GM18519 (cell line): Measurements from ENCODE around the gene MRPL10.
"Not testable (repeated sequence)": the region's sequence is repeated elsewhere in the genome, so short reads cannot be mapped to it uniquely, and the experiment has no call there.

Source experiments
- ATAC-seq: cut with Tn5 transposase; IDR thresholded peaks from one replicate; pipeline ENCODE4 v1.9.1; 2021; ENCODE audit warnings: mild to moderate bottlenecking, moderate library complexity; ENCODE audit not compliant: unreplicated experiment, low FRiP score

MRPL10 gene

DNA sequence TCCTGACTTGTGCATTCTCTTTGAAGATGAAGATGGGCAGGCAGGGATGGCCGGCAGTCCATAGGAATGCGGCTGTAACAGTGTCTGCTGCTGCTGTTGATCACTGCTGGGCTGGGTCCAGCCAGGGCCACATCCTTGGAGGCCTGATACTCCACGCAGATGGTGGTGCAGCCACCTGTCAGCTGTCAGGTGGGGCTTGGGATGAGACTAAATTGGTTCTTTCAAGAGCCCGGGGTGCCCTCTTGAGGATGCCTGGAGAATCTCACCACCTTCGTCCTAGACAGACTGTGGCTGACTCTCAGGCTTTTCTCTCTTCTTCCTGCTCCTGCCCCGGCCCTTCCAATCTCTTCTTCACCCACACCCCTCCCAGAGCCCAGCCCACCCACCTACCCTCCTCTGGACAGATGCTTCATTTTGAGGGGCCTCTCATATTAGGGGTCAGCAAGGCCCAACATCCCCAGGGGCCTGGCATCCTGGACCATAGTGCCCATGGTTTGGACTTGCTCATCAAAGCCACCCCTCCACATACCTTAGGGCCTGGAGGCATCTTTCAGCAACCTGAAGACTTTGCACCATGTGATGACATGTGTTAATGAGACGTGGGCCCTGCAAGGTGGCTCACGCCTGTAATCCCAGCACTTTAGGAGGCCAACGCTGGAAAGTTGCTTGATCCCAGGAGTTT is 28.9 kb downstream of the MRPL10 start:
- no peak for ATAC-seq

- ATAC-seq = no peak
Observed at GRCh38 chr17:47801906-47802305, 29.4 kb downstream of the MRPL10 start.

- no peak for ATAC-seq
Observed at GRCh38 chr17:47801176-47801765, 30.1 kb downstream of the MRPL10 start.

- no peak for ATAC-seq
Observed at GRCh38 chr17:47800686-47801085, 30.7 kb downstream of the MRPL10 start.

DNA sequence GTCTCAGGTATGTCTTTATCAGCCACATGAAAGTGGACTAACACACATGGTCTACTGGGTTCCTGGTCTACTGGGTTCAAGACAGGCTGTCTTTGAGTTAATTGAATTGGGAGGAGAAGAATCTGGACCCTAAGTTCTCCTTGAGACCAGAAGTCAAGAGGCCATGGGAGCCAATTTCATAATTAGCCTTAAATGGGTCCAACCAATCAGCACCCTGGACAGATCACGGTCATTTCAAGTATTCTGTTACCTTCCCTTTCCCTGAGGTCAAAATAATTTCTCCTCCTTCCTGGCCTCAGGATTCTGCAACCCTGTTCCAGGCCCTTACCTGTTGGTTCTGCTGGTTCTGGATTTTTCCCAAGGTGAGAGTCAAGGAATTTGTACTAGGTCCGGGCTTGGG is 33.5 kb downstream of the MRPL10 start:
- ATAC-seq = no peak

DNA sequence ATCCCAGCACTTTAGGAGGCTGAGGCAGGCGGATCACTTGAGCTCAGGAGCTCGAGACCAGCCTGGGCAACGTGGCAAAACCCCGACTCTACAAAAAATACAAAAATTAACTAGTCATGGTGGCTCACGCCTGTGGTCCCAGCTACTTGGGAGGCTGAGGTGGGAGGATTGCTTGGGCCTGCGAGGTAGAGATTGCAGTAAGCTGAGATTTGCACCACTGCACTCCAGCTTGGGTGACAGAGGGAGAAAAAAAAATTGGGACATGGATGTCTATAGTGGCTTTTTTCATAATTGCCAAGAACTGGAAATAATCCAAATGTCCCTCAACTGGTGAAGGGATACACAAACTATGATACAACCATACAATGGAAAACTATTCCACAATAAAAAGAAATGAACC is 38.4 kb downstream of the MRPL10 start:
- no peak for ATAC-seq

- ATAC-seq = no peak
Observed at GRCh38 chr17:47792457-47792856, 38.9 kb downstream of the MRPL10 start.

- no peak for ATAC-seq
Observed at GRCh38 chr17:47791025-47791424, 40.3 kb downstream of the MRPL10 start.

DNA sequence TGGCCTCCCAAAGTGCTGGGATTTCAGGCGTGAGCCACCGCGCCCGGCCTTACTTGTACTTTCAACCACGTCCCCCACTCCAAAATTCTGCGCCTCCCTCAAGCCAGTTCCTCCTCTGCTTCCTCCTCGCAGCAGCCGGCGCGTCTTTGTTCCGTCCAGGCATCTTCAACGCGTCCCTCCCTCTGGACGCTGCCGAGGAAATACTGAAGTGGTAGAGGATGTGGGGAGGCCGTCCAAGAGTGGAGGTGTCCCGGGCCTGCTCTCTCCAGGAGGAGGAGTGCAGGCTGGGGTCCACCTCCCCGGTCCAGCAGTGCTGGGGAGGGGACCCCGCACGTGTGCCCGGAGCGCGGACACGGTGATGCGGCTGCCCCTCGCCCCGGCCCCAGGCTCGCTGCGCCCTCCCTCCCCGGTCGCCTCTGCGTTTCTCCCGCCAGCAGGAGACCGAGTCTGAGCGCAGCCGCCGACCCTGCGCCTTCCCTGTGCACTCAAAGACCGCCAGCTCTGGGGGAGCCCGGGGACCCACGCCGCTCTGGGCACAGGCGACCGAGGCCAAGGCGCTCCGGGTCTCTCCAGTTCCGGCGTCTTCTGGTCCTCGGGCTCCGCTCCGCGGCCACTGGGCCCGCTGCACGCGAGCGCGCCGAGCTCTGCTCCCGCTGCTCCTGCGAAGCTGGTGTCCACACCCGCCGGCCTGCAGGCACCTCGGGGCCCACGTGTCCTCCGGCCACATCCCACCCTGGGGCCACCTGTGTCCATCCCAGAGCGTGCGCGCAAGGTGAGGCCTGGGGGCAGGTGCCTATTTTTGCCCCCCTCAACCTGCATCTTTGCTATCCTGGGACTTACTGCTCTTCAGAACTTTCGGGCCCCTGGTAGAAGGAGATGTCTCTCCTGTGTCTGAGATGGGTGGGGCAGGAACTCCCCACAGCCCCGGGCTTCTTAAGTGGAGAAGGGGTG is 41.5 kb downstream of the MRPL10 start:
- no peak for ATAC-seq

DNA sequence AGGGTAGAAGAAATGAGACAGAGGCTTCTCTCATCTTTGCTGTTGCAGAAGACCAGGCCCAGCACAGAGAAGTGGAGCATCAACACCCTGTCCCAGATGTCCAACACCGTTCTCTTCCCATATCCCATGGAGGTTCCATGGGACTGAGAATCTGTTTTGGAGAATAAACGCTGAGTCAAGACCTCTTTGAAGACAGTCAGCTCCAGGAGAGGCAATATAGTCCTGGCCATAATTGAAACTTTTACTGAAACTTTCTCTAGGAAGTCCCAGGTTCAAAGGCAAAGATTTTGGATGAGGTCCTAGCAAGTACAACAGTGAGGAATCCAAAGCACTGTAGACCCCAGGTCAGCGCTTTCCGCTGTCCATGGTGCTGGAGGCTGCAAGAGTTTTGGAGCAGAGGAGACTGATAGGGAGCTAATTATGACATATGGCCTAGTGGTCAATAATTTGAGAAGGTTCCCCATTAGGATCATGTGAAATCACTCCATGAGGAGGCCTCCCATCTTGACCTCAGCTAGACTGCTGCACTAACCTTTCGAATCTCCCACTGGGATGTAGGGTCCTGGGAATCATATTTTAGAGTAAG is 45.7 kb downstream of the MRPL10 start:
- ATAC-seq = no peak

GRCh38 chr17:47781397-47781796 is 49.9 kb downstream of the MRPL10 start:
- ATAC-seq = no peak

DNA sequence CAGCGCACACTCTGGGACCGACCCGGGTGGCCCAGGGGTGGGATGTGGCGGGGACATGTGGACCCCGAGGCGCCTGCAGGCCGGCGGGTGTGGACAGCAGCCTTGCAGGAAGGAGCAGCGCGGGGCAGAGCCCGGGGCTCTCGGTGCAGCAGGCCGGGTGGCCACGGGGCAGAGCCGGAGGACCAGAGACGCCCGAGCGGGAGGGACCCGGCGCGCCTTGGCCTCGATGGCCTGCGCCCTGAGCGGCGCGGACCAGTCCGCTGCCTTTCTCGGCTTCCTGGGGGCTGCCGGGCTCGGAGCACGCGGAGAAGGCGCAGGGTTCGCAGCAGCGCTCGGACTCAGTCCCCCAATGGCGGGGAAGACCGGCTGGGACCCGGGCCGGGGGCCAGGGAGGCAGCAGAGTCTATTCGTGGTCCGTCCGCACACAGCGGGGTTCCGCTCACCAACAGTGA is 53.1 kb downstream of the MRPL10 start:
- ATAC-seq = no peak

- ATAC-seq = no peak
Observed at GRCh38 chr17:47776330-47777197, 54.8 kb downstream of the MRPL10 start.

DNA sequence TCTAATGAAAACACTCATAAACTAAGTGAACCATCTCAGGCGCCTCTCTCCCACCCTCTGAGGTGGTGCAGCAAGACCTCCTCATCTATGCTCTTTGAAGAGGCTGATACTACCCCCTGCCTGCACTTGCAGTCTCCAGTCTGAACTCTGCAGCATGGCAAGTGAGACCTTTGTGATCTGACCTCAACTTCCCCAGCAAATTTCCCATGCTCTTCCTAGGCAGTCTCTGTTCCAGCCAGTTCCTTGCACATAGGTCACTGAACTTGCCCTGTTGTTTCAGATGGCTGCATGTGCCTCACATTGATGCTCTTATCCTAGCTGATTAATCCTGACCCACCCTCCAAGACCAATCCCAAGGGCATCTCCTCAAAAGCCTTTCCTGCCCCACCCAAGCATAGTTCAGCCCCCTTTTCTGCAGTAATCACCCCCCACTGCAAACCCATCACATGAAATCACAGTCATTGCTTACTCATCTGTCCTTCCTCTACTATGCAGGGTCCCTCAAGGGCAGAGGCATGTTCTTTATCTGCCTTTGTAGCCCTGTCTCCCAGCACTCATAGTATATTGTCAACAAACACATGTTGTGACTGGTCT is 56.3 kb downstream of the MRPL10 start:
- no peak for ATAC-seq

DNA sequence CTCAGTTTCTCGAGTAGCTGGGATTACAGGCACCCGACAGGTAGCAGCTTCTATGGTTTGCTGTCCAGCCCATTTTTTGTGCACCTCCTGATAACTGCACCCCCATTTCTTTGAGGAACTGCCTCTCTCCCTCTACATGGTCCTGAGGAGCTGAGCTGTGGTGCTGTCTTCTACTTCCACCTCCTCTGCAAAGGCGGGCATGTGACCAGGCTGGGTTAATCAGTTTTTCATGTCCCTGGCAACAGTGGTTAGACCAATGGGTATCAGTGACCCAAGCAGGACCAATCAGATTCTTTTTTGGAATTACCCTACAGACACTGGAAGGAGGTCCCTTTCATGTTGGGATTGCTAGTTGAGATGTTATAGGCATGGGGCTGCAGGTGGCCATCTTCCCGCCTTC is 57.0 kb downstream of the MRPL10 start:
- no peak for ATAC-seq

GRCh38 chr17:47773649-47774048 is 57.7 kb downstream of the MRPL10 start:
- not testable (repeated sequence) for ATAC-seq
